22Rv1 (cell line): ENCODE results near the gene C19orf44.
"Not testable (repeated sequence)": the region's sequence is repeated elsewhere in the genome, so short reads cannot be mapped to it uniquely, and the experiment has no call there.

ENCODE experiments used
- H3K27ac ChIP-seq: fragments of 450-650 bp; 2 replicates; pipeline ENCODE4 v1.5.1; 2017
- CTCF ChIP-seq: fragments of 450-650 bp; IDR thresholded peaks from 2 replicates; pipeline ENCODE4 v1.5.1; 2017; ENCODE audit warnings: mild to moderate bottlenecking
- ZFX ChIP-seq: fragments of 450-650 bp; IDR thresholded peaks from 2 replicates; pipeline ENCODE4 v1.6.1; 2017; ENCODE audit warnings: antibody characterized with exemption, borderline replicate concordance

Gene C19orf44

GRCh38 chr19:16495982-16496612, at the start of gene C19orf44, which contains the start of gene CALR3:
C19orf44 (plus strand) TSS chr19:16496394; CDS start chr19:16500793, 4,399 bp downstream.
CALR3 (minus strand) TSS chr19:16496167; CDS start chr19:16496129, 38 bp downstream.
- H3K27ac ChIP-seq: peak within 1 kb of the TSS; percentile 60
- TF ChIP-seq ZFX (no peak), CTCF (no peak)

GRCh38 chr19:16446724-16447368, 49.3 kb upstream of the C19orf44 start:
- no peak overlapping the region for H3K27ac ChIP-seq
- TF ChIP-seq CTCF (no peak), ZFX (no peak)

GRCh38 chr19:16448872-16449271, 47.3 kb upstream of the C19orf44 start:
- not testable (repeated sequence) for H3K27ac ChIP-seq

GRCh38 chr19:16449330-16449961, 46.7 kb upstream of the C19orf44 start:
- no peak overlapping the region for H3K27ac ChIP-seq
- TF ChIP-seq ZFX (no peak), CTCF (no peak)

GRCh38 chr19:16452325-16452724, 43.9 kb upstream of the C19orf44 start:
- no peak for TF ChIP-seq ZFX
- no peak for TF ChIP-seq CTCF

GRCh38 chr19:16454351-16454918, 41.8 kb upstream of the C19orf44 start:
- H3K27ac ChIP-seq: no peak overlapping the region
- TF ChIP-seq ZFX (no peak), CTCF (no peak)

More at GRCh38 chr19:16452325-16452724, 43.9 kb upstream of the C19orf44 start:
- no peak overlapping the region for H3K27ac ChIP-seq

- H3K27ac ChIP-seq: no peak overlapping the region
- TF ChIP-seq CTCF (no peak), ZFX (no peak)
These were observed 40.7 kb upstream of the C19orf44 start for GRCh38 chr19:16455489-16455888.
